HG03469 (cell line): Measurements from ENCODE around the gene SH3BP5.

Experiments used
- ATAC-seq: cut with Tn5 transposase; IDR thresholded peaks from one replicate; pipeline ENCODE4 v1.9.1; 2021; ENCODE audit warnings: mild to moderate bottlenecking, moderate library complexity, moderate number of reproducible peaks; ENCODE audit not compliant: unreplicated experiment

The SH3BP5 gene

GRCh38 chr3:15326673-15327072 lies 5.7 kb downstream of the SH3BP5 start:
- ATAC-seq: no peak

- ATAC-seq: no peak
Observed at GRCh38 chr3:15326037-15326436, 6.3 kb downstream of the SH3BP5 start.

- ATAC-seq: no peak
Observed at GRCh38 chr3:15325228-15325627, 7.2 kb downstream of the SH3BP5 start.

GRCh38 chr3:15324379-15324808 lies 8.0 kb downstream of the SH3BP5 start:
- no peak for ATAC-seq

- no peak for ATAC-seq
Observed at GRCh38 chr3:15323063-15323462, 9.3 kb downstream of the SH3BP5 start.

GRCh38 chr3:15321349-15321748 lies 11.0 kb downstream of the SH3BP5 start:
- ATAC-seq: no peak

GRCh38 chr3:15319575-15319974 lies 12.8 kb downstream of the SH3BP5 start:
- no peak for ATAC-seq

GRCh38 chr3:15319136-15319535 lies 13.2 kb downstream of the SH3BP5 start:
- no peak for ATAC-seq

GRCh38 chr3:15318661-15319060 lies 13.7 kb downstream of the SH3BP5 start:
- ATAC-seq: no peak

- no peak for ATAC-seq
Observed at GRCh38 chr3:15316998-15317435, 15.4 kb downstream of the SH3BP5 start.

GRCh38 chr3:15315003-15315402 lies 17.4 kb downstream of the SH3BP5 start:
- no peak for ATAC-seq

- ATAC-seq: no peak
Observed at GRCh38 chr3:15314276-15314675, 18.1 kb downstream of the SH3BP5 start.

GRCh38 chr3:15313461-15313860 lies 18.9 kb downstream of the SH3BP5 start:
- no peak for ATAC-seq

GRCh38 chr3:15312550-15312949 lies 19.8 kb downstream of the SH3BP5 start:
- no peak for ATAC-seq

GRCh38 chr3:15310491-15311370 lies 21.7 kb downstream of the SH3BP5 start:
- ATAC-seq: peak; percentile 85

- no peak for ATAC-seq
Observed at GRCh38 chr3:15309662-15310335, 22.6 kb downstream of the SH3BP5 start.

GRCh38 chr3:15307580-15307979 lies 24.8 kb downstream of the SH3BP5 start:
- ATAC-seq: no peak

GRCh38 chr3:15306979-15307359 lies 25.4 kb downstream of the SH3BP5 start:
- ATAC-seq: no peak

- no peak for ATAC-seq
Observed at GRCh38 chr3:15305359-15305844, 27.0 kb downstream of the SH3BP5 start.

- ATAC-seq: no peak
Observed at GRCh38 chr3:15303728-15304127, 28.7 kb downstream of the SH3BP5 start.

GRCh38 chr3:15303216-15303615 lies 29.2 kb downstream of the SH3BP5 start:
- no peak for ATAC-seq

- ATAC-seq: no peak
Observed at GRCh38 chr3:15301761-15302160, 30.6 kb downstream of the SH3BP5 start.
